GM21447 (cell line): ENCODE results near the gene METTL2A.
"Not testable (repeated sequence)": the region's sequence is repeated elsewhere in the genome, so short reads cannot be mapped to it uniquely, and the experiment has no call there.

Source experiments
- ATAC-seq: cut with Tn5 transposase; IDR thresholded peaks from one replicate; pipeline ENCODE4 v1.9.1; 2021; ENCODE audit not compliant: unreplicated experiment

Gene METTL2A

DNA sequence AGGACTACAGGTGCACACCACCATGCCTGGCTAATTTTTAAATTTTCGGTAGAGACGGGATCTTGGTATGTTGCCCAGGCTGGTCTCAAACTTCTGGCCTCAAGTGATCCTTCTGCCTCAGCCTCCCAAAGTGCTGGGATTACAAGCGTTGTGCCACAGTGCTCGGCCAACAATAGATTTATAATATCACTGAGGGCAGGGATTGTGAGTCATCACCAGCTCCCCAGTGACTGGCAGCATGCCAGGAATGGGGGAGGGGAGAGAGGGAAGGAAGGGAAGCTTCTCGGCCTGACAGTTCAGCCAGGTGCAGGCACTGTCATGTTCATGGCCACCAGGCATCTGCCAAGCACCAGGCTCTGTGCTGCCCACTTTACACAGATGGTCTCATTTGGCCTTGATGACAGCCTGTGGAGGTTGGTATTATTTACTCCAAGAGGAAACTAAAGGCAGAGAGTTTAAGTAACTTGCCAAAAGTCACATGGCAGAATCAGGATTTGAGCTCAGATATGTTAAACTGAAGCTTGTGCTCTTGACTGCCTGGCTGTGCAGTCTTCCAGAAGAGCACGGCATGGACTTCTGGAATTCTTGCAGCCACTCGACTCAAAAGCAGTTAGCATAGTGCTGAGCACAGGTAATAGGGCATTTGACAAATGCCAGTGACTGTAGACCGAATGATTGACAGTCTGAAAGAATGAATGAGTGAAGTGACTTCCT is 47.1 kb downstream of the METTL2A start:
- ATAC-seq, result not testable (repeated sequence)

DNA sequence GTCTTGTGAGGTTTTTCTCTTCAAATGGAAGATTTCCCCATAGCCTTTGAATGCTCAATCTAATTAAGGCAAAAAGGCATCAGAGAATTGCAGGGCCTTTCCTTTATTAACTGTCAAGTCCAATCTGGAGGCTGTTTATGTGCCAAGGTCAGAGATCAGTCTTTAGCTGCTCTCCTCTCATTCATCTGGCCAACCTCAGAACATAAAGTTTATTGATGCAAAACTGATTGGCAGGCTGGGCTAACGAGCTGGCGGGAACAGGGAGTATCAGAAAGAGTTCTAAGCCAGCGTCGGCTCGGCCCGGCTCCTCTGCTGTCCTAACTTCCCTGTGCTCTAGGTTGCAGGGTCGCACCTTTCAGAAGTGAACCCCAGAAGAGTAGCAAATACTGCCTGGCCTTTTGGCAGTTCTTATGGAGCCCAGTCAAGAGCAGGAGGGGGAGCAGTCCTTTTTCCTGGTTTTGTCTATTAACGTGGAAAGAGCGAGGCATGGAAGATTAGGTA is 47.7 kb downstream of the METTL2A start:
- ATAC-seq, result not testable (repeated sequence)

DNA sequence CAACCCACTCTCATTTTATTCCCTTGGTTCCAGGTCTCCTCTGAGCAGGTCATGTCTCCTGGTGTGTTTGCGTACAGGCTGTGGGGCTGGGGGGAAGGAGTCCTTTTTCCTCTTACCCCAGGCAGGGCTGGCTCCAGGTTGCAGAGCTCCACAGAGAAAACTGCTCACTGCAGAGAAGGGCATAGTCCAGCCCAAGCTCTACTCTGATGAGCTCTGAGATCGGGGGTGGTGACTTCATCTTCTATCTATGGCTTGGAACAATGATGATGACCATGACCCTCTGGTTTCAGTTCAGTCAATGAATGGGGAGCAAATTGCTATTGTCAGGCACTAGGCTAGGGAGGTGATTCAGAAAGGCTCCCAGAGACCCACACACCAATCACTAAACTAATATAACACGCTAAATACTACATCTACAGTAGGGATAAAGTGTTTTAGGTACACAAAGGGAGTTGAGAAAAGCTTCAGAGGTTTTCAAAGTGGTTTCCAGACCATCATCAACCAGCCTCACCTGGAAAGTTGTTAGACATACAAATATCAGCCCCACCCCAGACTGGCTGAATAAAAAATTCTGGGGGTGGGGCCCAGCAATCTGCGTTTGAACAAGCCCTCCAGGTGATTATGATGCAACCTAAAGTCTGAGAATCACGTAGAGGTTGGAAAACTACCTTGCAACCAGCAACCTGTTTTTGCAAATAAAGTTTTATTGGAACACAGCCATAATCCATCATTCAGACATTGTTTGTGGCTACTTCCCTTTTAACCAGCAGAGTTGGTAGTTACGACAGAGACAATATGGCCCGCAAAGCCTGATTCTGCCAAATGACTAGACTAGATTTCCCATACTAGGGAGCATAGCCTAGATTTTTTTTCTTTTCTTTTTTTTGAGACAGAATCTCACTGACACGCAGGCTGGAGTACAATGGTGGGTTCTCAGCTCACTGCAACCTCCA is 49.6 kb downstream of the METTL2A start:
- ATAC-seq, result not testable (repeated sequence)

DNA sequence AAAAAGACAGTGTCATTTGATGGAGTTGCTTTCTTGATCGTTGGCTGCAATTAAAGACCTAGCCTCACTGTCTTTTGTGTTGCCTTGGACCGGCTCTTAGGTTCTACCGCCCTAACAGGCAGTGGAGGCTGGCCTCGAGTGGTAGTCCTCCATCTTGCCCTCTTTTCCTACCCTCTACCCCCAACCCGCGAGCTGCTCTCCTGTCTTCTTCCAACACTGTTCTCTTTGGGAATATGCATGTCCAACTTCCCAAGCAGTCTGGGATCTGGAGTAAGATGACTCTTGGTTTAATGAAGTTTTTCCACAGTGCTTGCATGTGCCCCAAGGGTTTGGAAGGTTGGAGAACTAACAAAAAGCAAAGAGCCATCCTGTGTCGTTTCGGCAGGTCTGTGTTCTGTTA is 53.4 kb downstream of the METTL2A start:
- ATAC-seq, result not testable (repeated sequence)

DNA sequence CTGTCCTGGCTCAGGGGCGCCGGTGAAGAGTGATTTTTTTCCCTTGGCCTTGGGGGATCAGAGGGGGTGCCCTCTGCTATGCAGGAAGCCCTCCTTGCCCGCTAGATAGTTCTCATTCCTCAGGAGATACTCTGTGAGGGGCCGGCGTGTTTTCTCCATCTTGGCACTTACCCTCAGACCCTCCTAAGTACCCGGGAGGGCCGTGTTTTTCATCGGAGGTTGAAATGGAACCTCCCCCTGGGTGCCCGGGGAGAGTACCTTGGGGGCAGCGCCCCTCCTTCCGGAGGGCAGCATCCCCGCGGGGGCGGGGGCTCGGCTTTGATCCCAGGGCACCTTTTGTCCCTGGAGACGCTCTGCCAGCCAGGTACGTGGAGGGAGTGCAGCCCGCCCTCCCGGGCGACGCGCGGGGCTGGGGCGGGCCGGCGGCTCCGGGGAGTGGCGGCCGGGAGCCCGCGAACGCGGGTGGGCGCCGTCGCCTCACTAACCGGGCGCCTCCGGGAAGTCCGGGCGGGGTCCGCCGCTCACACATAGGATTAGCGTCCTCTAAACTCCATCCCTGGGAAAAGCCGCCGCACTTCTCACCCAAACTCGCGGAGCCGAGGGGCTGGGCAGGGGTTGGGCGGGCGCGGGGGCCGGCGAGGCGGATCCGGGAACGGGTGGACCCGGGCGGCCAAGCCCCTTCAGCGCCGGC is 54.2 kb downstream of the METTL2A start:
- peak; percentile 23 for ATAC-seq

DNA sequence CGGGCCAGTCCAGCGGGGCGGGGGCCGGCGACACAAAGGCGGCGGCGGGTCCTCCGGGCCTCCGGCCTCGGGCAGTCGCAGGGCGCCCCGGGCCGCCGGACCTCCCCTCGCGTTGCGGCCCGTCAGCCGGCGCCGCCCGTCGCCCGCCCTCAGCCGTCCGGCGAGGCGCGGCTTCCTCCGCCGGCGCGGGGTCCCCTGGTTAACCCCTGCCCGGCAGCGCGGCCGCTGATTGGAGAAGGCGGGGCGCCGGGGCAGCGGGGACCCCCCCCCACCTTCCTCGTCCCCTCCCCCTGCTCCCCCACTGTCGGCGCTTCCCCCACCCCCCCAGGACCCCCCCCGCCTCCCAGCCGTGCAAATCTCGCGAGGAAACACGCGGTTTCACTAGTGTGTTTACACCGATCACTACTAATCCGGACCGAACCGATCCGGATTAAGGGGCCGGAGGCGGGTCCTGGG is 54.8 kb downstream of the METTL2A start, which contains the start of gene TLK2:
TSS of gene TLK2 (plus strand) at position 402 of the 456 bp plus-strand sequence. CDS start 2,301 bp downstream, outside the sequence.
- ATAC-seq, result peak; percentile 66

DNA sequence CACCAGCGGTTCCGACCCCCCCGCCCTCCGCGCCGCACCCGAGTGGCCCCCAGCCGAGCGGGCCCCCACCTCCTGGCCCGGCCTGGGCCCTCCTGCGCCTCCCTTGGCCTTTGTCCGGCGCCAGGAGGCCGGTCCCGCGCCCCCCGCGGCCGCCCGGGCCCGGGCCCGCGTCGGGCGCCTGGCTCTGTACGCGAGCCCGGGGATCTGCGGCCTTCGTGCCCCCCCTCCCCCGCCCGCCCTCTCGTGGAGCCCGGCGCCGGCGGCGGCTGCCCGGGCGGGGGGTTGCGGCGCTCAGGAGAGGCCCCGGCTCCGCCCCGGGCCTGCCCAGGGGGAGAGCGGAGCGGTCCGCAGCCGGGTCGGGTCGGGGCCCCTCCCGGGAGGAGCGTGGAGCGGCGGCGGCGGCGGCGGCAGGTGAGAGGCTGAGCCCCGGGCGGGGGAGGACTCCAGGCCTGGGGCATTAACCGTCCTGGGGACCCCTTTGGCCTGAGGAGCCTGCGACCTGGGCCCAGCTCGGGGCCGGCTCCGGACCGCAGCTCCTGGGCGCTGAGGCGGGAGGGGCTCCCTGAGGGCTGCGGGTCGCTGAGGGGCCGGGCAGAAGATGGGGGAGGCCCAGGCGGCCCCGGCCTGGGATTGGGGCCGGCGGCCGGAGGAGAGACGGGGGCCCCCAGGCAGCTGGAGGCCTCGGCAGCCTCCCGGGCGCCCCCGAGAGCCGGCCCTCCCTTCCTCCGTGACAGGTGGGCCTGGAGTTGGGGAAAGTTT is 55.4 kb downstream of the METTL2A start:
- peak; percentile 26 for ATAC-seq

DNA sequence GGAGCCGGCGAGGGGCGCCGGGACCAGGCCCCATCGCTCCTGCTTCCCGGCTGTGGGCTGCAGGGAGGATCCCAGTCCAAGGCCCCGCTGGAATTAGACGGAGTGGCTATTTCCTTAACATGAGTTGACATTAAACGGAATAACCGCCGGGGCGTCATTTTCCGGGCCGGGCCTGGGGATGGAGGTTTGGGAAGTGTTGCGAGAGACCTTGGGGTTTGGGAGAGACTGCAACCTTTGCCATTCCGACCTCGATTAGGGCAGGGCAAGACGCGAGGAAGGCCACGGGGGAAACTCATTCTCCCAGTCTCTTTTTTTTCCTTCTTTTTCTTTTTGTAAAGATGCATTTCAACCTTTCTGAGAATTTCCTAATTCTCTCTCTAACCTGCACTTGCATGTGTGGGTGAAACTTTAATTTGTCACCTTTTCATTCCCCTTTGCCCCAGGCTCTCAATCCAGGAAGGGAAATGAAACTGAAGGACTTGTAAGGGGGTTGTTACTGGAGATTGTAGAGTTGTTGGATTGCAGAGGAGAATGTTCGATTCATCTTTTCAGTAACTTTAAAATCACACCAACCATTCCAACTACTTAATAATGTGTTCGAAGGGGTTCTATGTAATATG is 56.1 kb downstream of the METTL2A start:
- not testable (repeated sequence) for ATAC-seq

DNA sequence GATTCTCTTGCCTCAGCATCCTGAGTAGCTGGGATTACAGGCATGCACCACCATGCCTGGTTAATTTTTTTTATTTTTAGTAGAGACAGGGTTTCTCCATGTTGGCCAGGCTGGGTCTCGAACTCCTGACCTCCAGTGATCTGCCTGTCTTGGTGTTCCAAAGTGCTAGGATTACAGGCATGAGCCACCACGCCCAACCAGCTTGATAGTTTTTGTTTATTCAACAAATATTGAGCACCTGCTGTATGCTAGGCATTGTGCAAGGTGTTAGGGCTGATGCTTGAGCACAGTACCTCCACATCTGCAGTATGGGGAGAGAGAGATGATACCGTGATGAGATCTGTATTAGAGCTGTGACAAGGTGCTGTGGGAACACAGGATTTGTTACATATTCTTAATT is 58.9 kb downstream of the METTL2A start:
- not testable (repeated sequence) for ATAC-seq

DNA sequence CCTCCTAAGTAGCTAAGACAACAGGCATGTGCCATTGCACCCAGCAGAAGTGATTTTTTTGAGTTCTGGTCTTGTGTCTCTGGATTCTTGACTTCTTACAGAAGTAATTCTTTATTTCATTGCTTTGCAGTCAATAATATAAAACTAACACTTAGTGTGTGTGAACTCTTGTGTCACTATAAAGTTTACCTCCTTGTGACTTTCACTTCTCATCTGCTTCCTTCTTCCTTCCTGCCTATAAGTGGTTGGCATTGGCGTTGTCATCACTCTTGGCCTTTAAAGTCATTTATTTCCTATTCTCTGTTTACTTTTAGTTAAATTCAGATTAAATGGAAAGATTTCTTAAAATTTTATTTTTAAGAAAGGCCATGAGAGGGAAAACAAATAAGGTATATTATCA is 67.3 kb downstream of the METTL2A start:
- not testable (repeated sequence) for ATAC-seq

DNA sequence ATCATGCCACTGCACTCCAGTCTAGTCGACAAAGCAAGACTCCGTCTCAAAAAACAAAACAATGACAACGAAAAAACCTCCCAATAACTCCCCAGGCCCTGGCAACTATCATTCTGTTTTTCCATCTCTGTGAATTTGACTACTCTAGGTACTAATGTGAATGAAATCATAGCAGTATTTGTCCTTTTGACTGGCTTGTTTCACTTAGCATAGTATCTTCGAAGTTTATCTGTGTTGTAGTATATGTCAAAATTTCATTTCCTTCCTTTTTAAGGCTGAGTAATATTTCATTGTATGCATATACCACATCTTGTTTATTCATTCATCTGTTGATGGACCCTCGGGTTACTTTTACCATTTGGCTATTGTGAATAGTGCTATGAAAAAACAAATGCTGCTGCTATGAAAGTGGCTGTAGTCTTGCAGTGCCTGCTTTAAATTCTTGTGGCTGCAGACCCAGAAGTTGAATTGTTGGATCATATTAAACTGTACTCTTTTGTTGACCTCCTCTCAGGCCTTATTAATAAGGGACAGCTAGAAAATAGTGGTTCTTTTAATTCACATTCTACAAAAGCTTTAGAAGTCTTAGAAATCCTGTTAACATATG is 69.5 kb downstream of the METTL2A start:
- ATAC-seq, result not testable (repeated sequence)

DNA sequence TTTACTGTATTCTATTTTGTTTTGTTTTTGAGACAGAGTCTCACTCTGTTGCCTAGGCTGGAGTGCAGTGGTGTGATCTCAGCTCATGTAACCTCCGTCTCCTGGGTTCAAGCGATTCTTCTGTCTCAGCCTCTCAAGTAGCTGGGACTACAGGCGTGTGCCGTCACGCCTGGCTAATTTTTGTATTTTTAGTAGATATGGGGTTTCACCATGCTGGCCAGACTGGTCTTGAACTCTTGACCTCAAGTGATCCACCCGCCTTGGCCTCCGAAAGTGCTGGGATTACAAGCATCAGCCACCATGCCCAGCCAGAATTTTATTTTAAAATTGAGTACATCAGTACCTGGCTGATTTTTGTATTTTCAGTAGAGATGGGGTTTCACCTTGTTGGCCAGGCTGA is 70.4 kb downstream of the METTL2A start:
- ATAC-seq, result not testable (repeated sequence)

DNA sequence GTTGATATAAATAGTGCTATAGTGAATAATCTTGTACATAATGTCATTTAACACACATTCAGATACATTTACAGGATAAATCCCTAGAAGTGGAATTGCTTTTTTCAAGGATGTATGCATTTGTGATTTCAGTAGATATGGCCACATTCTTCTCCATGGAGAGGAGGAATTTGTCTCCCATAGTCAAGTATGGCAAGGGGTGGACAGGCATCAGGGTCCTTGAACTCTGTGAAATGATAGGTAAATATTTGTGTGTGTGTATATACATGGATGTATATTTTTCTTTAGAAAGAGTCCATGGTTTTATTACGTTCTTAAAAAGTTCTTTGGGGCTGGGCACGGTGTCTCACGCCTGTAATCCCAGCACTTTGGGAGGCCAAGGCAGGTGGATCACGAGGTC is 72.6 kb downstream of the METTL2A start:
- ATAC-seq, result not testable (repeated sequence)

DNA sequence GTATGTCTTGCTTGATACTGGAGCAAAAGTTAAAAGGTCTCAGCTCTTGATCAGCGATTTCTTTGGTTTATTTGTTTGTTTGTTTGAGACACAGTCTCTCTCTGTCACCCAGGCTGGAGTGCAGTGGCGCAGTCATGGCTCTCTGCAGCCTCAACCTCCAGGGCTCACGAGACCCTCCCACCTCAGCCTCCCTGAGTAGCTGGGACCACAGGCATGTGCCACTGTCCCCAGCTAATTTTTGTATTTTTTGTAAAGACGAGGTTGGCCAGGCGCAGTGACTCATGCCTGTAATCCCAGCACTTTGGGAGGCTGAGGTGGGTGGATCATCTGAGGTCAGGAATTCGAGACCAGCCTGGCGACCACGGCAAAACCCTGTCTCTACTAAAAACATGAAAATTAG is 75.1 kb downstream of the METTL2A start:
- ATAC-seq, result not testable (repeated sequence)
